H9 (cell line): Measurements from ENCODE around the gene TENM3. TPM values are rescaled to one million over a fixed set of nuclear protein-coding genes. Genes with fewer than 3 reads are reported as not detected.

Experiments used
- DNase-seq: peaks from one replicate; pipeline ENCODE4 v3.0.0-alpha.2; 2017
- H2AFZ ChIP-seq: one replicate; pipeline ENCODE4 v1.6.1; 2013; ENCODE audit warnings: mild to moderate bottlenecking, low read length, control low read depth, moderate library complexity
- H2AK5ac ChIP-seq: 2 replicates; pipeline ENCODE4 v1.6.1; 2013; ENCODE audit warnings: low read length, control low read depth, mixed read lengths; ENCODE audit not compliant: insufficient read length
- H2BK120ac ChIP-seq: one replicate; pipeline ENCODE4 v1.6.1; 2013; ENCODE audit warnings: low read depth, mild to moderate bottlenecking, low read length, control low read depth, inconsistent platforms; ENCODE audit not compliant: poor library complexity, severe bottlenecking
- H2BK12ac ChIP-seq: 2 replicates; pipeline ENCODE4 v1.6.1; 2013; ENCODE audit warnings: low read length, control low read depth, mixed read lengths, low read depth; ENCODE audit not compliant: insufficient read length
- H2BK15ac ChIP-seq: 2 replicates; pipeline ENCODE4 v1.6.1; 2013; ENCODE audit warnings: low read depth, low read length, control low read depth
- H2BK20ac ChIP-seq: one replicate; pipeline ENCODE4 v1.6.1; 2013; ENCODE audit warnings: low read depth, mild to moderate bottlenecking, low read length, control low read depth, inconsistent platforms; ENCODE audit not compliant: poor library complexity, severe bottlenecking
- H2BK5ac ChIP-seq: 2 replicates; pipeline ENCODE4 v1.6.1; 2013; ENCODE audit warnings: low read length, control low read depth, mixed read lengths; ENCODE audit not compliant: insufficient read length
- H3K14ac ChIP-seq: 2 replicates; pipeline ENCODE4 v1.6.1; 2013; ENCODE audit warnings: low read length, control low read depth; ENCODE audit not compliant: insufficient read depth
- H3K18ac ChIP-seq: 2 replicates; pipeline ENCODE4 v1.6.1; 2013; ENCODE audit warnings: low read depth, mild to moderate bottlenecking, mixed read lengths, low read length, control low read depth; ENCODE audit not compliant: insufficient read length
- H3K23ac ChIP-seq: 2 replicates; pipeline ENCODE4 v1.6.1; 2013; ENCODE audit warnings: low read length, control low read depth, mixed read lengths, low read depth; ENCODE audit not compliant: insufficient read length
- H3K23me2 ChIP-seq: 2 replicates; pipeline ENCODE4 v1.6.1; 2013; ENCODE audit warnings: low read depth, mild to moderate bottlenecking, mixed read lengths, low read length, control low read depth; ENCODE audit not compliant: insufficient read length, poor library complexity, severe bottlenecking
- H3K27ac ChIP-seq: 2 replicates; pipeline ENCODE4 v1.5.1; 2013; ENCODE audit warnings: low read length, control low read depth, mixed read lengths, low read depth; ENCODE audit not compliant: insufficient read length
- H3K27me3 ChIP-seq: 2 replicates; pipeline ENCODE4 v1.6.1; 2013; ENCODE audit warnings: low read length, control low read depth, inconsistent platforms; ENCODE audit not compliant: insufficient read depth
- H3K4ac ChIP-seq: 2 replicates; pipeline ENCODE4 v1.6.1; 2013; ENCODE audit warnings: low read depth, mild to moderate bottlenecking, control low read depth, inconsistent platforms, low read length, moderate library complexity
- H3K4me1 ChIP-seq: 2 replicates; pipeline ENCODE4 v1.6.1; 2013; ENCODE audit warnings: low read length, control low read depth, inconsistent platforms; ENCODE audit not compliant: insufficient read depth
- H3K4me2 ChIP-seq: 2 replicates; pipeline ENCODE4 v1.6.1; 2013; ENCODE audit warnings: low read length, control low read depth, mixed read lengths; ENCODE audit not compliant: insufficient read length, insufficient read depth
- H3K56ac ChIP-seq: 2 replicates; pipeline ENCODE4 v1.6.1; 2013; ENCODE audit warnings: low read depth, mild to moderate bottlenecking, mixed read lengths, low read length, control low read depth; ENCODE audit not compliant: insufficient read length
- H3K79me1 ChIP-seq: 2 replicates; pipeline ENCODE4 v1.6.1; 2013; ENCODE audit warnings: low read depth, mild to moderate bottlenecking, moderate library complexity, low read length, control low read depth, inconsistent platforms; ENCODE audit not compliant: insufficient read depth, poor library complexity, severe bottlenecking
- H3K79me2 ChIP-seq: 2 replicates; pipeline ENCODE4 v1.6.1; 2013; ENCODE audit warnings: low read length, control low read depth, inconsistent platforms; ENCODE audit not compliant: insufficient read depth
- H3K9ac ChIP-seq: 2 replicates; pipeline ENCODE4 v1.6.1; 2013; ENCODE audit warnings: low read length, control low read depth, mixed read lengths; ENCODE audit not compliant: insufficient read length; ENCODE audit errors: extremely low read depth
- H3K9me3 ChIP-seq: one replicate; pipeline ENCODE4 v1.6.1; 2013; ENCODE audit warnings: low read depth, low read length, inconsistent platforms; ENCODE audit not compliant: control insufficient read depth
- H3T11ph ChIP-seq: one replicate; pipeline ENCODE4 v1.6.1; 2013; ENCODE audit warnings: mild to moderate bottlenecking, low read length, control low read depth, inconsistent platforms
- H4K20me1 ChIP-seq: one replicate; pipeline ENCODE4 v1.6.1; 2013; ENCODE audit not compliant: control insufficient read depth, insufficient read length, insufficient read depth
- H4K5ac ChIP-seq: 2 replicates; pipeline ENCODE4 v1.6.1; 2013; ENCODE audit warnings: low read depth, mild to moderate bottlenecking, mixed read lengths, low read length, control low read depth; ENCODE audit not compliant: insufficient read length
- H4K8ac ChIP-seq: replicated peaks from 2 replicates; pipeline ENCODE4 v1.6.1; 2013; ENCODE audit warnings: low read length, control low read depth, mixed read lengths, low read depth; ENCODE audit not compliant: insufficient read length
- H4K91ac ChIP-seq: 2 replicates; pipeline ENCODE4 v1.6.1; 2013; ENCODE audit warnings: low read depth, mild to moderate bottlenecking, moderate library complexity, mixed read lengths, low read length, control low read depth; ENCODE audit not compliant: insufficient read length
- H3K27ac Mint-ChIP-seq, 3 experiments: 2 replicates in 2 of 3; 3 replicates in 1 of 3; pipeline ENCODE4 v1.8.0; 2020 to 2021; ENCODE audit warnings: mixed read lengths in 3 of 3, mild to moderate bottlenecking in 1 of 3, moderate library complexity in 1 of 3
- H3K27me3 Mint-ChIP-seq: 2 replicates; pipeline ENCODE4 v1.8.0; 2021; ENCODE audit warnings: low read depth, mild to moderate bottlenecking, moderate library complexity, mixed read lengths
- H3K36me3 Mint-ChIP-seq, 3 experiments: 2 replicates in 2 of 3; 3 replicates in 1 of 3; pipeline ENCODE4 v1.8.0; 2020 to 2021; ENCODE audit warnings: low read depth in 3 of 3, mixed read lengths in 3 of 3; ENCODE audit not compliant: insufficient read depth in 1 of 3
- H3K4me1 Mint-ChIP-seq, 2 experiments: 2 replicates each; pipeline ENCODE4 v1.8.0; 2020; ENCODE audit warnings: mixed read lengths in 2 of 2
- H3K4me3 Mint-ChIP-seq, 2 experiments: 2 replicates in 1 of 2; 3 replicates in 1 of 2; pipeline ENCODE4 v1.8.0; 2020 to 2021; ENCODE audit warnings: mild to moderate bottlenecking in 2 of 2, mixed read lengths in 2 of 2, moderate library complexity in 1 of 2
- H3K9me3 Mint-ChIP-seq, 2 experiments: 2 replicates in 1 of 2; 3 replicates in 1 of 2; pipeline ENCODE4 v1.8.0; 2020; ENCODE audit warnings: mild to moderate bottlenecking in 2 of 2, mixed read lengths in 2 of 2, moderate library complexity in 1 of 2
- WGBS: extraction: QIAGEN DNeasy Blood & Tissue Kit; methylation state at CpG from one replicate; pipeline ENCODE4 v1.1.7; 2013; ENCODE audit warnings: missing lambda C conversion rate, low lambda C conversion rate, mixed read lengths; ENCODE audit not compliant: insufficient read length; ENCODE audit errors: extremely low coverage; 5-methylcytosine and 5-hydroxymethylcytosine counted together
- total RNA-seq: library from RNA; stranded (reverse); gene quantifications from 2 replicates; pipeline ENCODE4 v1.2.1, GENCODE V29; 2021
- TF ChIP-seq, protein P1 (sequence below): fragments of 200-600 bp; sonication (generic); conservative IDR thresholded peaks from 3 replicates; pipeline ENCODE4 v1.8.0; 2021; ENCODE audit warnings: antibody characterized with exemption, mild to moderate bottlenecking

TENM3 gene
- total RNA-seq, 1 experiment from 2014 or later = 49.6 TPM

DNA sequence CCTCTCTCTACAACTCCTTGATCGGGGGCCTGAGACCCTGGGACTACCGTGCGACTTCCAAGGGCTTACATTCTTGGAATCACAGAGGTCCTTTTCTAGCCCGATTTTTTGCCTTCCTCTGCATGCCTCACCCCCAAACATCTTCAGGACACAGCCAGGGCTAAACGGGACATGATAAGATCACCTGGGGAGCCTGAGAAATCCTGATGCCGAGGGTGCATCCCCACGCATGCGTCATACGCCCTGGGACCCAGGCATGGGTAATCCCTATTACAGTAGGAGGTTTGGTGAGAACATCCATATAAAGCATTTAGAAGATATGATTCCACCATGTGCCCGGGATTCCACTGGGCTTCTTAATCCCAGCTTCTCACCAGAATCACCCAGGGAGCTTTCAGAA lies 596.9 kb downstream of the TENM3 start:
- Histone ChIP-seq H3K27me3 (no peaks in the 10 kb centered on the region), H3K23me2 (no peaks in the 10 kb centered on the region), H4K5ac (no peak overlapping the region), H3K27ac (no peak overlapping the region), H3K9me3 (no peaks in the 10 kb centered on the region), H3K4ac (no peak overlapping the region), H3K18ac (no peak overlapping the region), H3K4me2 (no peak overlapping the region), H3K23ac (no peak overlapping the region), H3T11ph (no peak overlapping the region), H4K8ac (no peak overlapping the region), H3K14ac (no peak overlapping the region), H2BK5ac (no peak overlapping the region), H2BK20ac (no peak overlapping the region), H3K56ac (no peak overlapping the region), H3K4me1 (no peaks in the 10 kb centered on the region), H2AK5ac (no peak overlapping the region), H3K9ac (no peak overlapping the region), H2AFZ (no peak overlapping the region), H3K79me2 (no peaks in the 10 kb centered on the region), H4K91ac (no peak overlapping the region), H3K79me1 (no peaks in the 10 kb centered on the region), H2BK15ac (no peak overlapping the region), H2BK12ac (no peak overlapping the region), H2BK120ac (no peak overlapping the region), H4K20me1 (no peaks in the 10 kb centered on the region)
- TF ChIP-seq, protein P1, sequence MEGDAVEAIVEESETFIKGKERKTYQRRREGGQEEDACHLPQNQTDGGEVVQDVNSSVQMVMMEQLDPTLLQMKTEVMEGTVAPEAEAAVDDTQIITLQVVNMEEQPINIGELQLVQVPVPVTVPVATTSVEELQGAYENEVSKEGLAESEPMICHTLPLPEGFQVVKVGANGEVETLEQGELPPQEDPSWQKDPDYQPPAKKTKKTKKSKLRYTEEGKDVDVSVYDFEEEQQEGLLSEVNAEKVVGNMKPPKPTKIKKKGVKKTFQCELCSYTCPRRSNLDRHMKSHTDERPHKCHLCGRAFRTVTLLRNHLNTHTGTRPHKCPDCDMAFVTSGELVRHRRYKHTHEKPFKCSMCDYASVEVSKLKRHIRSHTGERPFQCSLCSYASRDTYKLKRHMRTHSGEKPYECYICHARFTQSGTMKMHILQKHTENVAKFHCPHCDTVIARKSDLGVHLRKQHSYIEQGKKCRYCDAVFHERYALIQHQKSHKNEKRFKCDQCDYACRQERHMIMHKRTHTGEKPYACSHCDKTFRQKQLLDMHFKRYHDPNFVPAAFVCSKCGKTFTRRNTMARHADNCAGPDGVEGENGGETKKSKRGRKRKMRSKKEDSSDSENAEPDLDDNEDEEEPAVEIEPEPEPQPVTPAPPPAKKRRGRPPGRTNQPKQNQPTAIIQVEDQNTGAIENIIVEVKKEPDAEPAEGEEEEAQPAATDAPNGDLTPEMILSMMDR = no peak
- H3K27me3 Mint-ChIP-seq = no peaks in the 10 kb centered on the region; the same call in none of the 2 replicates
- H3K4me3 Mint-ChIP-seq = no peak overlapping the region
- WGBS = no CpG with 5 or more reads among the region's 10 CpGs
- peaks cover 14 to 21% of the 10 kb centered on the region in 2 experiments for H3K4me1 Mint-ChIP-seq
- no peak overlapping the region for H3K27ac Mint-ChIP-seq
- H3K36me3 Mint-ChIP-seq = peaks cover 0 to 5% (median 0%) of the 10 kb centered on the region in 3 experiments; a peak in 1 of 7 replicates
- H3K9me3 Mint-ChIP-seq = peaks cover 4% of the 10 kb centered on the region in 2 experiments; a peak in 1 of 5 replicates
- DNase-seq = no peak
